Measurements from ENCODE around the gene DNAH3.

DNA sequence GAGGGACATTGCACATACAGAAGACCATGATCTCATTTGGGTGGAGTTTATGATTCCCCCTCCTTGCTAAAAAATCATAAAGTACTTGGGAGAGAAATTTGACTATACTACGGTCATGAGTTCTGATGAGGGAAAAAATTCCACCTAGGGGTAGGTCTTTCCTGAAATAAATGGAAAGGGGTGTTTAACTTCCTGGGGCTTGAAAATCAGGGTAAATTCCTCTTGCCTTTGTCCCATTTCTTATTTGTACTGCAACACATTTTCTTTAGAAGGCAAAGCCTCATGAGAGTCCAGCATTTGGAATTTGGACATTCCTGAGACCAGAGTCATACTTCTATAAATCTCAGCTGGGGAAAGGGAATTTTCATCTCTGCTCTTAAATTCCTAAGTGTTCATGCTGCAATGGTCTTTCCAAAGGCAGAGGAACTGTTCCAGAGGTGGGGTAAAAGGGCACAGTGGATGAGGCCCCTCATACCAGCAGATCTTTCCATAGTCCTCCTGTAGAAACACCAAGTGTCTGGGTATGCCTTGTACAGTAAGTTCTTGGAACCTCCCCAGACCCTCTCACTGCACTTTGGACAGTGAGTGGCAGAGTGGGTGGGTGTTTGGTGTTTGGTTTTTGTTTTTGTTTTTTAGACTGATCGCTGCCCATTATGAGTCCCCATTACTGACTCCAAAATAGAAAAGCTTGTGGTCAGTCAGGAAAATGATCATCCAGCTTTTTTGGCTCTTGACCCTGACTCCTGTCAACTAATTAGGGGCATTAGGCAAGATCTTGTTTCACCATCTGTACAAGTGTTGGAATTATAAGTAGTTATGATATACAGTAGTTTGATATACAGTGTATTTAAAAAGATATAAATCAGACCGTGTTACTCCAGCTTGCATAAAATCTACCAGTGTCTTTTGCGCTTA lies 244.0 kb downstream of the DNAH3 start:
- TF ChIP-seq, protein P1, sequence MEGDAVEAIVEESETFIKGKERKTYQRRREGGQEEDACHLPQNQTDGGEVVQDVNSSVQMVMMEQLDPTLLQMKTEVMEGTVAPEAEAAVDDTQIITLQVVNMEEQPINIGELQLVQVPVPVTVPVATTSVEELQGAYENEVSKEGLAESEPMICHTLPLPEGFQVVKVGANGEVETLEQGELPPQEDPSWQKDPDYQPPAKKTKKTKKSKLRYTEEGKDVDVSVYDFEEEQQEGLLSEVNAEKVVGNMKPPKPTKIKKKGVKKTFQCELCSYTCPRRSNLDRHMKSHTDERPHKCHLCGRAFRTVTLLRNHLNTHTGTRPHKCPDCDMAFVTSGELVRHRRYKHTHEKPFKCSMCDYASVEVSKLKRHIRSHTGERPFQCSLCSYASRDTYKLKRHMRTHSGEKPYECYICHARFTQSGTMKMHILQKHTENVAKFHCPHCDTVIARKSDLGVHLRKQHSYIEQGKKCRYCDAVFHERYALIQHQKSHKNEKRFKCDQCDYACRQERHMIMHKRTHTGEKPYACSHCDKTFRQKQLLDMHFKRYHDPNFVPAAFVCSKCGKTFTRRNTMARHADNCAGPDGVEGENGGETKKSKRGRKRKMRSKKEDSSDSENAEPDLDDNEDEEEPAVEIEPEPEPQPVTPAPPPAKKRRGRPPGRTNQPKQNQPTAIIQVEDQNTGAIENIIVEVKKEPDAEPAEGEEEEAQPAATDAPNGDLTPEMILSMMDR (CRISPR knock-in tag; IDR thresholded peaks at IDR 0.05) = no peak
- no peak for TF ChIP-seq JUN (CRISPR knock-in tag; IDR thresholded peaks at IDR 0.05)
- TF ChIP-seq SP1 (IDR thresholded peaks at IDR 0.05) = no peak
- TF ChIP-seq SP1 (CRISPR knock-in tag; IDR thresholded peaks at IDR 0.05) = no peak
- TF ChIP-seq HDAC1 (CRISPR knock-in tag; IDR thresholded peaks at IDR 0.05) = no peak
- no peak for TF ChIP-seq EZH2 (conservative IDR thresholded peaks at IDR 0.05; ENCODE audit: low read depth, low read length)
- TF ChIP-seq POLR2AphosphoS5 (IDR thresholded peaks at IDR 0.05; ENCODE audit: low read depth, low read length) = no peak
- TF ChIP-seq SUZ12 (IDR thresholded peaks at IDR 0.05; ENCODE audit: low read depth, low read length) = no peak
- no peak for TF ChIP-seq TRIM24 (CRISPR knock-in tag; IDR thresholded peaks at IDR 0.05)
- no peak for TF ChIP-seq ZNF572 (CRISPR knock-in tag; IDR thresholded peaks at IDR 0.05)
- no peak for TF ChIP-seq RXRA (CRISPR knock-in tag; IDR thresholded peaks at IDR 0.05)
- TF ChIP-seq SRY (CRISPR knock-in tag; IDR thresholded peaks at IDR 0.05) = no peak

All from HepG2 (cell line).